Suprapubic skin (tissue), 4 donors: ENCODE results near the gene NIM1K. TPM values are rescaled to one million over a fixed set of nuclear protein-coding genes. Genes with fewer than 3 reads are reported as not detected.
"Not testable (repeated sequence)": the region's sequence is repeated elsewhere in the genome, so short reads cannot be mapped to it uniquely, and the experiment has no call there.

Experiments used
- DNase-seq, 2 donors: peaks; one replicate each; pipeline ENCODE4 v3.0.0-alpha.2; 2019; ENCODE audit warnings: low spot score in 2 of 2
- H3K27ac ChIP-seq: fragments of 200-600 bp; sonication (generic); one replicate; pipeline ENCODE4 v1.5.1; 2019
- H3K27me3 ChIP-seq: fragments of 200-600 bp; sonication (generic); one replicate; pipeline ENCODE4 v1.5.1; 2019
- H3K36me3 ChIP-seq: fragments of 200-600 bp; sonication (generic); one replicate; pipeline ENCODE4 v1.5.1; 2019
- H3K4me1 ChIP-seq: fragments of 200-600 bp; sonication (generic); one replicate; pipeline ENCODE4 v1.5.1; 2019
- H3K4me3 ChIP-seq: fragments of 200-600 bp; sonication (generic); one replicate; pipeline ENCODE4 v1.5.1; 2019; ENCODE audit warnings: mild to moderate bottlenecking
- H3K9me3 ChIP-seq: fragments of 200-600 bp; sonication (generic); one replicate; pipeline ENCODE4 v1.5.1; 2019
- EP300 ChIP-seq: sonication (generic); formaldehyde crosslinking; IDR thresholded peaks from one replicate; pipeline ENCODE4 v1.6.1; 2017; ENCODE audit warnings: antibody characterized with exemption
- POLR2A ChIP-seq, 2 donors: fragments of 450-650 bp; IDR thresholded peaks; one replicate each; pipeline ENCODE4 v1.6.1; 2017; ENCODE audit warnings: antibody characterized with exemption in 2 of 2, mild to moderate bottlenecking in 2 of 2, moderate library complexity in 2 of 2
- POLR2AphosphoS5 ChIP-seq, 3 donors: sonication (generic); formaldehyde crosslinking; IDR thresholded peaks; one replicate each; pipeline ENCODE4 v1.6.1; 2017; ENCODE audit warnings: antibody characterized with exemption in 3 of 3
- WGBS: methylation state at CpG from one replicate; pipeline ENCODE4 v1.1.5; 2018; 5-methylcytosine and 5-hydroxymethylcytosine counted together
- total RNA-seq, 4 donors: library from RNA; depleted of rRNA; stranded (reverse); fragments of >200 nt; gene quantifications; one replicate each; pipeline ENCODE4 v1.1.0, GENCODE V29; 2016
- TF ChIP-seq, protein P1 (sequence below), 2 donors: fragments of 200-600 bp in 1 of 2; fragments of 450-650 bp in 1 of 2; sonication (generic) in 1 of 2; IDR thresholded peaks; one replicate each; pipeline ENCODE4 v1.5.1; 2016 to 2019; ENCODE audit warnings: antibody characterized with exemption in 2 of 2, mild to moderate bottlenecking in 1 of 2, moderate library complexity in 1 of 2

The NIM1K gene
- total RNA-seq, 4 donors from 2014 or later: 0.45 to 3.0 (median 1.2) TPM

DNA sequence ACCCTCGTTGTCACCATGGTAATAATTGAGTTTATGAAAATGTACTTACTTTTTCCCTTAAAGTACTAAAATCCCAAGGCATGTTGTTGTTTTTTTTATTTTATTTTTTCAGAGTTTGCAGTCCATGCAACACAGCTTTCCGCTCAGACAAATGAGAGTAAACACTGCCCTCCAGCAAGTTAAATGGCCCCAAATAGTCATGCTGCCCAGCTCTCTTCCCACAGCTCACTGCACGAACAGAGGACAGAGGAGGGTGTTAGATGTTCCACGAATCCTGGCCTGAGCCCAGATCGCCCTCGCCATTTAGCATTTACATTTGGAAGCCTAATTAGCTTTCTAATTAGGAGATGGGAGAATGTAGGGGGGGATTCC is 1.9 kb downstream of the NIM1K start:
- DNase-seq: no peak
- Histone ChIP-seq H3K27ac (peak overlapping the region; percentile 64), H3K27me3 (peaks cover 8% of the 10 kb centered on the region), H3K9me3 (no peaks in the 10 kb centered on the region), H3K36me3 (no peaks in the 10 kb centered on the region), H3K4me3 (peak overlapping the region; percentile 66), H3K4me1 (peaks cover 28% of the 10 kb centered on the region)
- WGBS: 52% methylated on average over 6 of the region's 6 CpGs
- TF ChIP-seq POLR2A (IDR thresholded peaks at IDR 0.05): no peak
- TF ChIP-seq, protein P1, sequence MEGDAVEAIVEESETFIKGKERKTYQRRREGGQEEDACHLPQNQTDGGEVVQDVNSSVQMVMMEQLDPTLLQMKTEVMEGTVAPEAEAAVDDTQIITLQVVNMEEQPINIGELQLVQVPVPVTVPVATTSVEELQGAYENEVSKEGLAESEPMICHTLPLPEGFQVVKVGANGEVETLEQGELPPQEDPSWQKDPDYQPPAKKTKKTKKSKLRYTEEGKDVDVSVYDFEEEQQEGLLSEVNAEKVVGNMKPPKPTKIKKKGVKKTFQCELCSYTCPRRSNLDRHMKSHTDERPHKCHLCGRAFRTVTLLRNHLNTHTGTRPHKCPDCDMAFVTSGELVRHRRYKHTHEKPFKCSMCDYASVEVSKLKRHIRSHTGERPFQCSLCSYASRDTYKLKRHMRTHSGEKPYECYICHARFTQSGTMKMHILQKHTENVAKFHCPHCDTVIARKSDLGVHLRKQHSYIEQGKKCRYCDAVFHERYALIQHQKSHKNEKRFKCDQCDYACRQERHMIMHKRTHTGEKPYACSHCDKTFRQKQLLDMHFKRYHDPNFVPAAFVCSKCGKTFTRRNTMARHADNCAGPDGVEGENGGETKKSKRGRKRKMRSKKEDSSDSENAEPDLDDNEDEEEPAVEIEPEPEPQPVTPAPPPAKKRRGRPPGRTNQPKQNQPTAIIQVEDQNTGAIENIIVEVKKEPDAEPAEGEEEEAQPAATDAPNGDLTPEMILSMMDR (IDR thresholded peaks at IDR 0.05): no peak
- TF ChIP-seq EP300: no peak
- no peak for TF ChIP-seq POLR2AphosphoS5 (IDR thresholded peaks at IDR 0.05)

- WGBS: 78% methylated on average over 7 of the region's 7 CpGs
- Histone ChIP-seq H3K9me3 (no peaks in the 10 kb centered on the region), H3K36me3 (no peaks in the 10 kb centered on the region), H3K27ac (no peak overlapping the region), H3K4me3 (no peak overlapping the region), H3K4me1 (peaks cover 28% of the 10 kb centered on the region), H3K27me3 (peaks cover 8% of the 10 kb centered on the region)
- no peak for TF ChIP-seq EP300
- TF ChIP-seq, protein P1 (IDR thresholded peaks at IDR 0.05): no peak
- TF ChIP-seq POLR2A (IDR thresholded peaks at IDR 0.05): no peak
- no peak for DNase-seq
These were observed 3.7 kb downstream of the NIM1K start for GRCh38 chr5:43195670-43196265.

DNA sequence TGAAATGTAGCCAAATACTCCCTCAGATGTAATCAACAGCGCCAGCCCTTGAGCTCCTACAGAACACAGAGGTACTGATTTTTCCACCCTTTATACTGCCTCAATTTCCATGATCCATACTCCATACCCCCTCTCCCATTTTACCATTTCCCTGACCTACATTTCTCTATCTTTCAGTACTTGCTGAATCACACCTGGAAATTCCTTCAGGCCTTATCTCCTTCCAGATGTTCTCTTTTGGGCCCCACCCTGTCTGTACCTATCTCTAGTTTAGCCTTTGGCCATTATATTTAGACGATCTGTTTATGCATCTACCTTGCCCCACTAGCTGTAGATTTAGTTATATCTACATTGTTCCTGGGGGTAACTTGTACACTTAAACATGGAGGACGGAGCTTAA is 5.5 kb downstream of the NIM1K start:
- Histone ChIP-seq H3K4me3 (no peak overlapping the region), H3K9me3 (no peaks in the 10 kb centered on the region), H3K27me3 (no peaks in the 10 kb centered on the region), H3K27ac (no peak overlapping the region), H3K4me1 (peaks cover 15% of the 10 kb centered on the region), H3K36me3 (no peaks in the 10 kb centered on the region)
- DNase-seq: no peak
- TF ChIP-seq, protein P1 (IDR thresholded peaks at IDR 0.05): no peak
- TF ChIP-seq POLR2A (IDR thresholded peaks at IDR 0.05) (no peak), EP300 (no peak), POLR2AphosphoS5 (IDR thresholded peaks at IDR 0.05) (no peak)
- 42% methylated on average over 3 of the region's 3 CpGs for WGBS

DNA sequence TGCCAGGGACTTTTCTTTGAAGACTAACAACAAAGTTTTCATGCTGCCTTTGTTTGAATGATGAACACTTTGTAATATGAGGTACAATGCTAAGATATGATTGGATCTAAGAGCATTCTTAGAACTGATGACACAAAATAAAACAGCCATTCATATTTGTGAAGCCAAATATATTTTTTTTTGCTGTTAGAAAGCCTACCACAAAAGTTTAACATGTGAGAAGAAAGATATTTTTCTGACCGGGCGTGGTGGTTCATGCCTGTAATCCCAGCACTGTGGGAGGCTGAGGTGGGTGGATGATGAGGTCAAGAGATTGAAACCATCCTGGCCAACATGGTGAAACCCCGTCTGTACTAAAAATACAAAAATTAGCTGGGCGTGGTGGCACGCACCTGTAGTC is 9.4 kb downstream of the NIM1K start:
- not testable (repeated sequence) for H3K4me3 ChIP-seq, H3K9me3 ChIP-seq, H3K4me1 ChIP-seq, H3K27me3 ChIP-seq, H3K27ac ChIP-seq, H3K36me3 ChIP-seq, DNase-seq
- 86% methylated on average over 5 of the region's 5 CpGs for whole genome bisulfite sequencing

GRCh38 chr5:43202380-43202779 is 10.4 kb downstream of the NIM1K start:
- Histone ChIP-seq H3K27ac (no peak overlapping the region), H3K36me3 (no peaks in the 10 kb centered on the region), H3K4me1 (no peaks in the 10 kb centered on the region), H3K27me3 (no peaks in the 10 kb centered on the region), H3K4me3 (no peak overlapping the region), H3K9me3 (no peaks in the 10 kb centered on the region)
- WGBS: 78% methylated on average over 5 of the region's 5 CpGs
- TF ChIP-seq POLR2AphosphoS5 (IDR thresholded peaks at IDR 0.05) (no peak), POLR2A (IDR thresholded peaks at IDR 0.05) (no peak), EP300 (no peak)
- TF ChIP-seq, protein P1 (IDR thresholded peaks at IDR 0.05): no peak
- DNase-seq: no peak

DNA sequence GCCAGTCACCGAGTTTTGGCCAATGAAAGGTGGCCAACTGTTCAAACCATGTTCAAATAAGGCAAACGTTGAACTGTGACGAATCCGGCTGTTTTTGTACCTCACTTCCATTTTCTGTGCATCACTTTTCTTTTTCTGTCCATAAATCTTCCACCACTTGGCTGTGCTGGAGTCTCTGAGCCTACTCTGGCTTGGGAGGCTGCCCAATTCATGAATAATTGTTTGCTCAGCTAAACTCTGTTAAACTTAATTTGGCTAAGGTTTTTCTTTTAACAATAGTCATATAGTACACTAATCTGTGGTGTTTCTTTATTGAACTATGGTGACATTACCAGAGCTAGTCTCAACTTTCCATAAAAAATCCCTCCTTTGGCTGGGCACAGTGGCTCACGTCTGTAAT is 11.3 kb downstream of the NIM1K start:
- no peaks in the 10 kb centered on the region for H3K27me3 ChIP-seq
- no peak overlapping the region for H3K27ac ChIP-seq
- no peaks in the 10 kb centered on the region for H3K36me3 ChIP-seq
- no peaks in the 10 kb centered on the region for H3K9me3 ChIP-seq
- TF ChIP-seq, protein P1 (IDR thresholded peaks at IDR 0.05): no peak
- TF ChIP-seq POLR2A (IDR thresholded peaks at IDR 0.05): no peak
- TF ChIP-seq POLR2AphosphoS5 (IDR thresholded peaks at IDR 0.05): no peak
- no peak for TF ChIP-seq EP300
- no peaks in the 10 kb centered on the region for H3K4me1 ChIP-seq
- no peak for DNase-seq
- H3K4me3 ChIP-seq: no peak overlapping the region
- 76% methylated on average over 5 of the region's 5 CpGs for whole genome bisulfite sequencing
